GM13977 (cell line): Measurements from ENCODE around the gene GALNTL6.
"Not testable (repeated sequence)": the region's sequence is repeated elsewhere in the genome, so short reads cannot be mapped to it uniquely, and the experiment has no call there.

Experiments
- DNase-seq: peaks from one replicate; pipeline ENCODE4 v3.0.0; 2012; ENCODE audit warnings: low spot score
- CTCF ChIP-seq: IDR thresholded peaks from 2 replicates; pipeline ENCODE4 v1.5.1; 2012; ENCODE audit warnings: mild to moderate bottlenecking, control low read depth; ENCODE audit not compliant: insufficient read depth; ENCODE audit errors: extremely low read depth, missing control alignments
- in situ Hi-C: fragments of 300-500 bp; cut with MboI; formaldehyde crosslinking; loops from one replicate; pipeline ENCODE4 v1.12.0; 2022; ENCODE audit warnings: low sequenced_read_pairs, low pct_unique_long_range_greater_than_20kb, mixed read lengths, inconsistent platforms; ENCODE audit not compliant: unreplicated experiment

GALNTL6 gene

GRCh38 chr4:172963498-172964294, 1150.5 kb downstream of the GALNTL6 start:
- no peak for TF ChIP-seq CTCF
- DNase-seq: no peak
- in situ Hi-C loops: no loop called here

- DNase-seq, in situ Hi-C loops: not testable (repeated sequence)
Observed at GRCh38 chr4:172970189-172970588, 1157.0 kb downstream of the GALNTL6 start.

- TF ChIP-seq CTCF: no peak
- in situ Hi-C loops: no loop called here
- DNase-seq: no peak
Observed at GRCh38 chr4:172974586-172974985, 1161.4 kb downstream of the GALNTL6 start.

GRCh38 chr4:172975651-172976229, 1162.5 kb downstream of the GALNTL6 start:
- DNase-seq: no peak
- no peak for TF ChIP-seq CTCF
- in situ Hi-C loops: no loop called here

GRCh38 chr4:172977491-172978041, 1164.4 kb downstream of the GALNTL6 start:
- in situ Hi-C loops, DNase-seq: not testable (repeated sequence)

GRCh38 chr4:172978848-172979247, 1165.6 kb downstream of the GALNTL6 start:
- in situ Hi-C loops: no loop called here
- no peak for DNase-seq
- TF ChIP-seq CTCF: no peak

GRCh38 chr4:172979332-172979731, 1166.1 kb downstream of the GALNTL6 start:
- in situ Hi-C loops: no loop called here
- no peak for DNase-seq
- TF ChIP-seq CTCF: no peak
